ENCODE data around the gene GIGYF2. TPM values are rescaled to one million over a fixed set of nuclear protein-coding genes. Genes with fewer than 3 reads are reported as not detected.

GIGYF2 gene
- total RNA-seq, 1 donor from 2014 or later: 95.5 TPM

DNA sequence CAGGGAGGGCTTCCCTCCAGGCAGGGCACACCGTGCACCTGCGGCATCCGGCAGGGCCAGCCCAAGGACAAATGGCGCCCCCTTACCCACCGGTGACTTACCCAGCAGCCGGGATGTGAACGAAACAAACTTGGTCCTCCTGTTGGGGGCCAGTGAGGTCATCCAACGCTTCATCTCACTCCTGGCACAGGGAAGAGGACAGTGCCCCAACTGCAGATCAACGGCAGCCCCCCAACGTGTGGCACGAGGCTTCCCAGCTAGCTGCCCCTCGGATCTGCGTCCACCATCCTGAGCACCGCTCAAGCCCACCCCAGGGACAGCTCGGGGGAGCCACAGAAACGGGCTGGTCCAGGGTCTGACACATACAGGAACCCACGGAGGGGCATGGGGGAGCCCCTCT is 185.0 kb downstream of the GIGYF2 start:
- DNase-seq: no peak

DNA sequence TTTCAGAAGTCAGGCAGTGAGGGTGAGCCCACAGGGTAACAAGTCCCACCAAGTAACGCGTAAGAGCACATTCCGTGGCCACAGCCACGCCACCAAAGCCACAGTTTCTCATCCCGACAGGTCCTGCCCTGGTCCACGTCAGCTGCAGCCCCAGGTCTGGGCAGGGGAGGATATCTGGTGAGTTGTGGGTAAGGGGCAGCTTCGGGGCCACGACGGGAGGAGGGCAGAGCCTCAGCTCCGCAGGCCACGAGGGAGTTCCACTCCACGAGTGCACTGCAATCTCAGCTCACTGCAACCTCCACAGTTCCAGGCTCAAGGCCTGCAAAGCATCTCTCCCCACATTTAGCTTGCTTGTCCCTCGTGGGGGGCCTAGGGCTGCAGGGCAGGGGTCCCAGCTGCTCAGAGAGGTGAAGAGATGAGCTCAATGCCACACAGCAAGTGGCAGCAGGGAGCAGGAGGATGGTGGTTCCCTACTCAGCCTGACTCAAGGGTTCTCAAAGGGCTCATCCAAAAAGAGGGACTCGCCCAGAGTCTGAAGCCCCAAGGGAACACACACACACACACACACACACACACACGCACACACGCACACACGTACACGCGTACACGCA is 185.5 kb downstream of the GIGYF2 start:
- DNase-seq: no peak

DNA sequence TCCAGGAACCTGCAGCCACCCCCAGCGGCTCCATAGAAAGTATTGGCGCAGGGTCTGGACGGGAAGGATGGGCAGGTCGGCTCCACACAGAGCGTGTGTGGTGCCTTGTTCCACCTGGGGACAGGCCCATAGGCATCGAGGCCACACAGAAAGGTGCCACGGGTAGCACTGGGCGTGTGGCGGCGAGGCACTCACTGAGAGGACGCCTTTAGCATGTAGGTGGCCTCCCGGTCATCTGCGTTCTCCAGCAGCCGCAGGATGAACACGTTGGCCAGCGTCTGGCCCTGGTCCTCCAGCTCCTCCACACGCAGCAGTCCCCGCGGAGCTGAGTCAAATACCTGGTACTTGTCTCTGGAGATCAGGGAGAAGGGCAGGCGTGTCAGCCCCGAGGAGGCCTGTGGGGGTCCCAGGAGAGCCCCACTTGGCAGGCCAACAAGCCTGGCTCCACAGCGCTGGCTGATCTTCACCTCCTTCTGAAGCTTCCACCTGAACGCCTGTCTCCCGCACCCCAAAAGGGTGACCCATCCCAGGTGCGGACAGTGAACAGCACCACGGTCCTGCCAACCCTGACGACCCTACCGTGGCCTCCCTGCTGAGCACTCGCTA is 186.1 kb downstream of the GIGYF2 start:
- DNase-seq: no peak

DNA sequence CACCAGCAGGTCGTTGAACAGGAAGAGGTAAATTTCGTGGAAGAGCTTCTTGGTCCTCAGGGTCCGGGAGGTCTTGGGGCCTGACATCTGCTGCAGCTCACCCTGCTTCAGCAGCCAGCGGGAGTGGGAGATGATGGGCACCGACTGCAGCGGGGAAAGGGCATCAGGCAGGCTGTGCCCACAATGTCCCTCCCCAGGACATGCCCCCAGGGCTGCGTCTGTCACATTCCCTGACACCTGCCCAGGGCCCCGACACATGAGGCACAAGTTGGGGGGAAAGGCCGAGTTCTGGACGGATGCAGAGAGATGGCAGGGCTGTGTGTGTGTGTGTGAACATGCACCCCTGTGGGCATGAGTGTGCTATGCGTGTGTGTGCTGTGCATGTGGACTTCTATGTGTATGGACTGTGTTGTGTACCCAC is 186.9 kb downstream of the GIGYF2 start:
- DNase-seq: no peak

DNA sequence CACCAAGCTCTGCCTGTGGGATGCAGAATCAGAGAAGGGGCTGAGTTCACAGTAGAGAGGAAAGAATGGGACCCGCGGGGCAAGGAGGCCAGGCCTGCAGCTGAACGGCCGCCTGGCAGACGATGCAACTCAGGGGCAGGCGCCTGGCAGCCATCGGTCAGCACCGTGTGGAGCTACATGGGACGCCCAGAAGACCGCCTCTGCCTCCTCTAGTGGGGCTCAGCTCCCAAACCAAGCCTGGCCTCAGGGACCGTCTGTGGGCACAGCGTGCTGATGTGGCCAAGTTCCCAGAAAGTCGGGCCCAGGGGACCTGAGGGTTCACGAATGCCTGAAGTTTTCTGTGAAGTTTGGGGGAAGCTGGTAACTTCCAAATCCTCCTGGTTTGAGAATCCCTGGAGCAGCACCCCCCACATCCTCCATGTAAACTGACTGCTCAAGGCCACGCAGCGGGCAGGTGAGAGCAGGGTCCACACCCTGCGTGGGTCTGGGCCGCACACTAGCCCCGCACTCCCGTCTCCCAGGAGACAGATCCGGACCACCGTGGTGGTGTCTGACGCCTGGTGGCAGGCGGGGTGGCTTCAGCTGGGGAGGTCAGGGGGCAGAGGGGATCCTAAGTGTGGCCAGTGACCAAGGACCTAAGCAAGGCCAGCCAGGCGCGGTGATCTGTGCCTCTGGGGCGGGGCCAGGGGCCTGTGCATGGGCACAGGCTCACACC is 187.6 kb downstream of the GIGYF2 start:
- no peak for DNase-seq

DNA sequence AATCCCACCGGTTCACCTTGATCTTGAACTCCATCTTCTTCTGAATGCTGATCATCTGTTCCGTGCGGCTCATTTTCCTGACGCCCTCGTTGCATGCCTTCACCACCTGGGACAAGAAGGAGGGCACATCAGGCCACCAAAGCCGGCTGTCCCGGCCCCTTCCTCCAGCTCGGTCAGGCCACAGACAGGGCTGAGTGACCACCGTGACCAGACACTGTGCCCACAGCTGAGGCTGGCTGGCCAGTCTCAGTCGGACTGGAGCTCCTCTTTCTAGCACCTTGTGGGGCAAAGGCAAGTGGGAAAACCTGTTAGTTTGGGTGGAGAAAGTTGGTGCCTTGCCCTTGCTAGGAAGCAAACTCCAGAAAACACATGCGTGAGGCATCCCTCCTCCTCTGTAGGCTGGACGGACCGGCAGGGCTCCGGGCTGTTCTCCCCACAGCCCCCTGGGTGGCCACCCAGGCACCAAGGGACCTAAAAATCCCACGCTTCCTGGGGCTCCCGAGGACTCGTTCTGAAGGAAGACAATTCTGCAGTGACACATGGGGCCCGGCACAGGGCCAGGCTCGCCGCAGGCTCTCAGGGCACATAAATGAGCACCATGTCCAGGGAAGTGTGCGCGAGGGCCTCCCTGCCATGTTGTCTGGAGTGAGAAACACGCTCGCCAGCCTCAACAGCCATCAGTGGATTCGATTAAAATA is 188.3 kb downstream of the GIGYF2 start:
- DNase-seq: no peak

DNA sequence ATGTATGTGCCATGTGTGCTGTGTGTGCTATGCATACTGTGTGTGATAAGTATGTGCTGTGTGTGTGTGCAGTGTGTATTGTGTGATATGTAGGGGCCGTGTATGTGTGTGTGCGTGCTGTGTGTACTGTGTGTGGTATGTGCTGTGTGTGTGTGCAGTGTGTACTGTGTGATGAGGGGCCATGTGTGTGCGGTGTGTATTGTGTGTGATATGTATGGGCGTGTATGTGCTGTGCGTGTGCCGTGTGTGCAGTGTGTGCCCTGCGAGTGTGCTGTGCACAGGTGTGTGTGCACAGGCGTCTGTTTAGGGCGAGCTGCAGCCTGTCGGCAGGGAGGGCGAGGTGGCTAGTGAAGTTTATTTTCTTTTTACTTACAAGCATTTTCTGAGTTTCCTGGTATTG is 189.0 kb downstream of the GIGYF2 start:
- no peak for DNase-seq

DNA sequence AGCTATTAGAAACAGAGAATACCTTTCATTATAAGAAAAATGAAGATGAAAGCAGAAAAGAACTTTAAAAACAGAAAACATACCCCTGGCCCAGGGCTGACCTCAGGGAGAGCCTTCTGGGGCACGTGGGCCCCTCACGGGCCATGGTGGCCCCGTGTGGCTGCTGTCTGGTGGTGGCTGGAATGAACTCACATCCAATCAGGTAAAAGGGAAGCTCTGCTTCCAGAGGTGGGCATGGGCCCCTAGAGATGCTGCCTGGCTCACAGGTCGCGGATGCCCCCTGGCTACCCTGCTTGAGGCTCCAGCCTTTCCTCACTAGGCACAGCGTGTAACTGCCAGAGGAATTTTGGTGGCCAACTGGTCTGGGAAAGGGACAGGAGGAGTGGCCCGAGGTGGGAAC is 189.5 kb downstream of the GIGYF2 start:
- no peak for DNase-seq

DNA sequence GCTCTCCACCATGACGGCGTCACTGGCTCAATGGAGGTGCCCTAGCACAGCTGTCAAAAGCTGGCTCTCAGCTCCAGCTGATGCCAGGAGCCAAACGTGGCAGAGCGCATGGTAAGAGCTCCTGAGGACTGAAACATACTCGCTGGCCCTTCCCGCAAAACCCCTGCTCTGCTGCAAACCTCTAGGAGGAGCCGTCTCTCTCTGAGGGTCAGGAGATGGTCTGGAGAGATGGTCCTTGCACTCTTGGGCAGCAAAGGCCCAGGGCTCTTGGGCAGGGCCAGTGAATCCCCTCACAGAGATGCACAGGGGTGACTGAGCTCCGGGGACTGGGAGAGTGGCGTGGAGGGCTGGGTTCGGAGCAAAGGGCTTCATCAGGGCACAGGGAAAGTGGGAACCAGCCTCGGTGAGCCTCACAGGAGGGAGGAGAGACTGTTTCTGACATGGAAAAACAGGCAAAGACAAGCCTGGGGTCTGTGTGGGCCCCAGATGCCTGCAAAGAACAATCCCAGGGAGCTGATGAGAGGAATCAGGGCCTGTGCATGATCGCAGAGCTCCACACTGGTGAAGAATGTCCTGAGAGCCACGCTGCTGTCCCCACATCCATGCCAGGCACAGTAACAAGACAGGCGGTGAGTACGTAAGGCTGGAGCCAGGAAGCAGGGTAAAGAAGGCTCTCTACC is 190.2 kb downstream of the GIGYF2 start:
- no peak for DNase-seq

DNA sequence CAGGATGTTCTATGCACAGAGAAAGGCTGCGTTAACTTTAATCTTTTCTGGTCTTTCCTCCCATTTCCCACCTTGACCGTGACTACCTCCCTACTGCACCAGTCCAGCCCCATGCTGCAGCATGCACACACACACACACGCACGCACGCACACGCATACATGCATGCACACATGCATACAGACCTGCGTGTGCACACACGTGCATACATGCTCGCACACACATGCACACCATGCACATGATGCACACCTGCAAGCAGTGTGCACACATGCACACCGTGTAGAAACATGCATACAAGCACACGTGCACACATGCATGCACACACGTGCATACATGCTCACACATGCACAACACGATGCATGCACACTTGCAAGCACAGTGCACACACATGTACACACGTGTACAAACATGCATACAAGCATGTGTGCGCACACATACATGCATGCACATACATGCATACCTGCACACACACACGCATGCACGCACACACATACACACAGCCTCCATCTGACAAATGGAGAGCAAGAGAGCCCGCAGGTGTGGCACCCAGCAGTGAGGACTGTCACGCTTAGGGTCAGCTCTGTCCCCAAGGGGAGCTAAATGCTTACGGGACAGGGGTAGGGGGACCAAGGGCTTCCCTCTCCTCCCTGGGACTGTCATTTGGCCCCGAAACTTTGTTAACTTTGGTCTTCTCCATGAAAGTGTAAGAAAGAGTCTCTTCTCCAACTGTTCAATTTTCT is 191.1 kb downstream of the GIGYF2 start:
- DNase-seq: no peak

DNA sequence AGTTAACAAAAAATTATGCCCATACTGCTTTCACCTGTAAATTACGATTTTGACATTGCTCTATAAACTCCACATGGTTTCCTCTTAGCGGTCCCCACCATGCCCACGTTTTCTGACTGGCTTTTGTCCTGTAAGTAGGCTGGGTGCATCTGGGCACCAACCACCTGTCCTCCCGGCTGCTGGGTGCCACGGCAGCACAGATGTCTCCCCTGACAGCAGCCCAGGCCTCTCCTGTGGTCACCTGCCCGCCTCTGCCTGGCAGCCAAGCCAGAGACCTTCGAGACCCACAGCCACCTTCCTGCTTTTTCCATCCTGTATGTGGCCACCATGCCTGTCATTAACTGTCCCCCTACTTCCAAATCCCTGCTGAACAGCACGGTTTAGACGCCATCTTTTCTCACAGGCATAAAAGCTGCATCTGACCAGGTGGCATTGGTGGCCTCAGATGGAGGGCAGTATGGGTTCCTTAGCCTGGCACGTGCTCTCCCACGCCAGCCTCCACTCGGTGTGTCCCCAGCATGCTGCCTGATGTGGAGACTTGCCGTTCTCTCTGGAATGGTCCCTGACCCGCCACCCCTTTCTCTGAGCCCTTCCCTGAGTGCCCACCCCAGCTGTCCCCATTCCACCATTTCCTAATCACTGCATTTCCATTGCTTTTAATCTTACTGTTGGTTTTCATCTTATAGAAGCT is 191.9 kb downstream of the GIGYF2 start:
- no peak for DNase-seq

DNA sequence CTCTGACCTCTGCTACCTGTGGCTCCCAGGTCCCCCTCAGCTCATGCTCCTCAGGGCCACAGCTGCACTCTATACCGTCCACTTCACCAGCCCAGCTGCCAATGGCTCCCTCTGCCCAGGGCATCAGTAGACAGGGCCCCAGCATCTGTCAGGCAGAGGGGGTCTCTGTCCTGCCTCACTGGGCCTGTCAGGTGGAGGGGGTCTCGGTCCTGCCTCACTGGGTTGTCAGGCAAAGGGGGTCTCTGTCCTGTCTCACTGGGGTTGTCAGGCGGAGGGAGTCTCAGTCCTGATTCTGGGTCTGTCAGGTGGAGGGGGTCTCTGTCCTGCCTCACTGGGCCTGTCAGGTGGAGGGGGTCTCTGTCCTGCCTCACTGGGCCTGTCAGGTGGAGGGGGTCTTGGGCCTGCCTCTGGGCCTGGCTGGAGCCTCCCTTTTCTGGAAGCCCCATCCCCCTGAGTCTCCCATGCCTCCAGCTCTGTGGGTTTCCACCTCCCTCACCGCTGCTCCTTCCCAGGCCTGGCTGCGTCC is 192.8 kb downstream of the GIGYF2 start:
- DNase-seq: no peak

DNA sequence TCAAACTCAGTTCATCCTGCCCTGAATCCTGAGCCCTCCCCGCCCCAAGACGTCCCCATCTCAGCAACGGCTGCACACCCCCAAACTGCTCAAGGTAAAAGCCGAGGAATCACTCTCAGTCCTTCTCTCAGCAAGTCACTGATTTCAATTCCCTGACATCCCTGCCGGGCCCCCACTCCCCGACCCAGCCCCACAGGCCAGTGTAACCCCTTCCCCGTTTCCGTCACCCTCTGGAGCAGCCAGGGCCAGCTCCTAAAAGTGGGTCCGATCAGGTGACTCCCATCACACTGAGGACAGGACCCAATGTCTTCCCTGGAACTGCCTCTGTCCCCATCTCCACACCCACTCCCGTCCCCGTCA is 193.4 kb downstream of the GIGYF2 start:
- DNase-seq: no peak

DNA sequence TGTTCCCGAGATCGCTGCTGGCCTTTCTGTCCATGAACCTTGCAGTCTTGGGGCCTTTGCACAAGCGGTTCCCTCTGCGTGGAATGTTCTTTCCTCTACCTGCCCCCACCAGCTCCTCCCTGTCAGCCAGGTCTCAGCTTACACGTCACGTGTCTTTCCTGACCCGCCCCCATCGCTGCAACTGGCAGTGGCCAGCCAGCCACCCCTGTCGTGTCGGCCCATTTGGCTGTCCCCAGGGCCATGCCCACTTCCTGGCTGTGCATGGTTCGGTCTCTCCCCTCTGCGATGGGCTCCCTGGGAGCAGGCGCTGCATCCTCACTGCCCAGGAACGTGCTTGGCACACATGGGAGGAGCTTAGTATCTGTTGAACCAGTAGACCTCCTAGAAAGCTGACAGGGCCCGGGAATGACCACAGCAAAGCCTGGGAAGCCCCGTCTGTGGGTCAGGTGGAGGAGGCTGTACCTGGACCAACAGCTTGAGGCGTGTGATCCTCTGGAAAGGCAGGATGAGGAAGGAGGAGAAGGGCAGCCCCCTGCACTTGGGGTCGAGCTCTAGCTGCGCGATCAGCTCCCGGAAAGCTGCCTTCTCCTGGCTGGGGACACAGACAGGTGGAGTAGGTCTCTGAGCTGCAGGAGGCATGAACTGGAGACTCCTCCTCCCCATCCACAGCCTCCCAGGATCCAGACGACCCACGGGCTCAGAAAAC is 193.9 kb downstream of the GIGYF2 start:
- no peak for DNase-seq

DNA sequence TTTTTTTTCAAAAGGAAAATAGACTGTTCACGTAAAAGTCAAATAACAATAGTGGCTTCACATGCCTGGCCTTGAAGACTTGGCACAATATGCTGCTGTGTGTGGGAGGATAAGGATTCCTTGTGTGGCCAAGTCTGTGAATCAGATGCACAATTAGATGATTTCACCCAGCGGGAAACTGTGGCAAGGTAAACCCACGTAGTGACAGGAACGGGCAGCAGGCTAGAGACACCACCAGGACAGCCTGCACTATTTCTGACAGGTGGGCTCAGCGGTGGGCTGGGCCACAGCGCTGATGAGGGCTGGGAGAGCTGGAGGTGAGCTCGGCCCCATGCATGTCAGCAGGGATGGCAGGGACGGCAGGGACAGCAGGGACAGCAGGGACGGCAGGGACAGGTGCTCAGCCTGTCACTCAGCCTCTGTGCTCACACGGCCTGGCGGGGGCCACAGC is 194.5 kb downstream of the GIGYF2 start:
- DNase-seq: no peak

DNA sequence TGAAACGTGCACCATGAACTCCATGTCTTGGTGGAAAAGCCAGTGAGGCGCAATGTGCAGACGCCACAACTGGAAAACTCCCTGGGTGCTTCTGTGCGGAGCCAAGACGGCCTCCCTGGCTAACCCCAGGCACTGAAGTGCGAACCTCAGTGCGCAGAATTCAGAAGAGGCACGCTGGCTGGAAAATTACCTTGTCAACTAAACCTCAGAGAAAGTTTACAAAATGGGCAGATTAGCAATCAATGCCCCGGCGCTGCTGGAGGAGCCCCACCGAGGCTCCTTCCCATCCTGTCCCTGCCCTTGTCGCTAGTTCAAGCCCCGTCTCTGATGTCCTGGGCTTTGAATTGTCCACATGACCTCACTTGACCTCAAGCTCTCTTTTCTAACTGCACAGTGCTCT is 195.1 kb downstream of the GIGYF2 start:
- DNase-seq: no peak

DNA sequence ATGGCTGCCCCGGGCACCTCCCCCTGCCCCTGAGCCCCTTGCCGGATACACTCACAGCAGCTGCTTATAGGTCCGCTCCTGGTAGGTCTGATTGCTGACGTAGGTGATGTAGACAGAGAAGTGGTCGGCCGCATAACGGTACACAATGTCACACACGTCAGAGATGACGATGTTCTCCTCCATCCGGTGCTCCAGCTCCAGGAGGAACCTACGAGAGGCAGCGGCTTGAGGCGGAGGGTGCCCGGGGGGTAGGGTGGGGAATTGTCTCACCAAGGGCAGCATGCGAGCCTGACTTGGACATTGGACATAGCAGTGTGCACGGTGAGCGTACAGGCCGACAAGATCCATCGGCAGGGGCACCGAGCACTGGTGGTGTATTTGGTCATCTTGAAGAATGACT is 195.7 kb downstream of the GIGYF2 start:
- DNase-seq: no peak

DNA sequence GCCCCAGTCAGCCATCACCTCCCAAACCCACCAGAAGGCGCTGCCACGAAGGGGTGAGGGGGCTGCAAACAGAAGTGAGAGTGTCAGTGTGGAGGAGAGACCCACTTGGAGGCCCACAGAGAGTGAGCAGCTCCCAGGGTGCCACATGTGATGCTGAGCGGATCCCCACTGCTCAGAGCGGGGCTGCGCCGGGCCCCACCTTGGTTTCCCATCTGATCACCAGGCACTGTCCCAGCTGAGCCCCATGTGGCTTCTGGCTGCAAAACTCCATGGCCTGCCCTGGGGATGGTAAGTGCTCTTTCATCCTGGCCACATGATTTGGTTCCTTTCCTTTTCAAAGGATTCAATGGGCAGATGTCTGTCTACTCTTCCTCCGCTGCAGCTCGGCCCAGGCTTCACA is 196.7 kb downstream of the GIGYF2 start:
- DNase-seq: no peak

DNA sequence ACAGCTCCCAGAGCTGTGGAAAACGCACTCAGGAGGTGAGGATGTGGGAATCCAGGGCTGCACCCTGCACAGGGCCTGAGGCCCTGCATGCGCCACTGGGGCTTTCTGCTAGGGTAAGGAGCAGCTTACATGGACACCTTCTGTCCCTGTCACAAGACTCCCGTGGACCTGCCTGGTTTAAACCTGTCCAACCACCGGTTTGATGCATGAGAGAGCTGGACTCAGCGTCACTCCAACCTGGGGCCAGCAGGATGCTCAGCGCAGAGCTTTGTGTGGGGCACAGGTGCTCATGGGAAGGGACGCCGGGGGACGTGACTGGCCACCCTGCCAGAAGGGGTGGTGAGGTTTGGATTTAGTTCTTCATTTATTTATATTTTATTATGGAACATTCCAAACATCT is 197.1 kb downstream of the GIGYF2 start:
- DNase-seq: no peak

DNA sequence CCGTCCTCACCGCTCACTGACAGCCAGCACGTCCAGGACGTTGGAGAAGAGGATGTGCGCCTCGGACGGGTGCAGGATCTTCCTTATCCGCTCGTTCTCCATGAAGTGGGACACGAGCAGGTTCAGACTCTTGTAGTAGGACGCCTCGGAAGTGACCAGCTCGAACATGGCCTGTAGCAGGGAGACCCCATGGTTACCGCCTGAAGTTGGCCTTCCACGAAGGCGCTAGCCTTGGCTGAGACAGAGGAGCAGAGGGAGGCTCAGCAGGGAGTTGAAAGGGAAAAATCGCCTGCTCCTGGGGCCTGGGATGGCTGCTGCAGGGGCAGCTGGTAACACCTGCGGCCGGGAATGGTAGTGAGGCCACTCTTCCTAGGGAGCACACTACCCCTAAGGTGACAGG is 197.6 kb downstream of the GIGYF2 start:
- DNase-seq: no peak
